Hematopoietic multipotent progenitor cell treated with erythropoietin and hydrocortisone succinate and interleukin-3 and kit ligand, for 17 days (in vitro differentiated cells): ENCODE data around the gene UBL3.

Experiments
- DNase-seq: peaks from one replicate; pipeline ENCODE4 v3.0.0-alpha.2; 2015; ENCODE audit warnings: low spot score

Gene UBL3

GRCh38 chr13:29856426-29856825, 6.0 kb upstream of the UBL3 start:
- DNase-seq, result no peak

- no peak for DNase-seq
These were observed 5.4 kb upstream of the UBL3 start for GRCh38 chr13:29855784-29856183.

GRCh38 chr13:29855009-29855408, 4.6 kb upstream of the UBL3 start:
- DNase-seq, result no peak

GRCh38 chr13:29853131-29853530, 2.7 kb upstream of the UBL3 start:
- no peak for DNase-seq

GRCh38 chr13:29852472-29853054, 2.1 kb upstream of the UBL3 start:
- no peak for DNase-seq

GRCh38 chr13:29849731-29850212, 645 bp downstream of the UBL3 start:
- DNase-seq, result peak; percentile 18

- DNase-seq, result no peak
These were observed 1.3 kb downstream of the UBL3 start for GRCh38 chr13:29849071-29849631.

- DNase-seq, result no peak
These were observed 2.9 kb downstream of the UBL3 start for GRCh38 chr13:29847501-29847983.

- no peak for DNase-seq
These were observed 3.8 kb downstream of the UBL3 start for GRCh38 chr13:29846475-29847256.

GRCh38 chr13:29845440-29846056, 4.9 kb downstream of the UBL3 start:
- DNase-seq, result no peak

GRCh38 chr13:29844441-29844840, 6.0 kb downstream of the UBL3 start:
- no peak for DNase-seq

- DNase-seq, result no peak
These were observed 9.8 kb downstream of the UBL3 start for GRCh38 chr13:29840585-29840984.

- no peak for DNase-seq
These were observed 14.9 kb downstream of the UBL3 start for GRCh38 chr13:29835280-29836061.

GRCh38 chr13:29832761-29833298, 17.6 kb downstream of the UBL3 start:
- no peak for DNase-seq

- no peak for DNase-seq
These were observed 20.4 kb downstream of the UBL3 start for GRCh38 chr13:29830000-29830399.

- no peak for DNase-seq
These were observed 31.3 kb downstream of the UBL3 start for GRCh38 chr13:29819143-29819542.

- no peak for DNase-seq
These were observed 32.6 kb downstream of the UBL3 start for GRCh38 chr13:29817604-29818378.

GRCh38 chr13:29816715-29817114, 33.7 kb downstream of the UBL3 start:
- DNase-seq, result no peak

- DNase-seq, result no peak
These were observed 35.1 kb downstream of the UBL3 start for GRCh38 chr13:29815336-29815735.

GRCh38 chr13:29810898-29811297, 39.5 kb downstream of the UBL3 start:
- no peak for DNase-seq
